ENCODE data around the gene RNF2. TPM values are rescaled to one million over a fixed set of nuclear protein-coding genes. Genes with fewer than 3 reads are reported as not detected.

Gene RNF2
- total RNA-seq, 2 experiments from 2014 or later, result 7.4 to 9.0 TPM

DNA sequence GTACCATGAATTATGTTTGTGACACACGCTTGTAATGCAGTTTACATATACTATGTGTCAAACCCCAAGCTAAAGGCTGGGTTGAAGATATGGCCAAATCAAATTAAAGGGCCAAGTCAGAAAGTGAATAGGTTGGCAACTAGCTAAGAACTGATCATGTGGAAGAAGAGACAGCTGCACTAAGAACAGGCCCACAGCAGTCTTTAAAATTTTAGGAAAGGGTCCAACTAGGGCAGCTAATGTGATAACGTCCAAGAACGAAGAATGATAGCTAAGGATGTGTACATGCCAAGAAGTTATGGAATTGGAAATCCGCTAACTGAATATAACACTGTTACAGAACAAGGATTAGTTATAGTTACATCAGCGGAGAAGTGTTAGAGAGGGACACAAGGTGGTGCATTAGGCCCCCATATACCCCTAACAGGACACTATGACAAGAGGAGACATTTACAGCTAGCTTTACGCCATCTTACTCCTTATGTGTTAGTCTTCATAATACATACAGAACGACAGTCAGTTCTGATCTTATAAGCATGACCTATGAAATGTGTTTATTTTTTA lies 6.5 kb upstream of the RNF2 start:
- Mint-ChIP-seq H3K9me3 (no peaks in the 10 kb centered on the region), H3K27ac (no peak overlapping the region), H3K4me3 (no peak overlapping the region), H3K27me3 (no peaks in the 10 kb centered on the region), H3K4me1 (ENCODE audit: low read depth) (peaks cover 9% of the 10 kb centered on the region), H3K36me3 (ENCODE audit: low read depth) (no peaks in the 10 kb centered on the region)
- intact Hi-C loops (cut with DNase I, micrococcal nuclease), result loop anchor here in 1 of 2 experiments (5.0 kb wide), 1 partner anchor 643 kb away; no protein-coding TSS in a partner anchor
- H3K4me1 ChIP-seq (ENCODE audit: insufficient read depth, low read length), result no peaks in the 10 kb centered on the region
- DNase-seq, result no peak
- no peak for TF ChIP-seq CTCF (IDR thresholded peaks at IDR 0.05)
- no peaks in the 10 kb centered on the region for H3K27me3 ChIP-seq (ENCODE audit: control insufficient read depth in 1 of 2, insufficient read depth in 2 of 2, low read length in 2 of 2)
- ATAC-seq (ENCODE audit: poor library complexity), result no peak
- no peak overlapping the region for H3K4me3 ChIP-seq (ENCODE audit: low read length)
- H3K9me3 ChIP-seq (ENCODE audit: control insufficient read depth in 1 of 2, insufficient read depth in 1 of 2, low read length in 2 of 2), result no peaks in the 10 kb centered on the region
- H3K36me3 ChIP-seq (ENCODE audit: insufficient read depth, low read length), result no peaks in the 10 kb centered on the region
- ChIA-PET POLR2A (no interaction called here), CTCF (no interaction called here)
- H3K27ac ChIP-seq (ENCODE audit: low read depth in 1 of 2, low read length in 2 of 2), result no peak overlapping the region

GRCh38 chr1:185039726-185040407 lies 5.5 kb upstream of the RNF2 start:
- intact Hi-C loops (cut with DNase I, micrococcal nuclease), result loop anchor here (5.0 to 10.0 kb wide), 4 partner anchors 275 to 1565 kb away; partner anchors contain the start of genes ARPC5 (in 1 of the 2), IVNS1ABP (in 1 of the 2) and SMG7 (in 1 of the 2)
- Histone ChIP-seq H3K36me3 (ENCODE audit: insufficient read depth, low read length) (no peaks in the 10 kb centered on the region), H3K4me3 (ENCODE audit: low read length) (no peak overlapping the region), H3K27ac (ENCODE audit: low read depth in 1 of 2, low read length in 2 of 2) (no peak overlapping the region), H3K27me3 (ENCODE audit: control insufficient read depth in 1 of 2, insufficient read depth in 2 of 2, low read length in 2 of 2) (no peaks in the 10 kb centered on the region), H3K9me3 (ENCODE audit: control insufficient read depth in 1 of 2, insufficient read depth in 1 of 2, low read length in 2 of 2) (no peaks in the 10 kb centered on the region), H3K4me1 (ENCODE audit: insufficient read depth, low read length) (peaks cover 2% of the 10 kb centered on the region)
- no peak for DNase-seq
- no peak for TF ChIP-seq CTCF (IDR thresholded peaks at IDR 0.05)
- CTCF ChIA-PET, result no interaction called here
- Mint-ChIP-seq H3K36me3 (ENCODE audit: low read depth) (peaks cover 4% of the 10 kb centered on the region), H3K27me3 (no peaks in the 10 kb centered on the region), H3K27ac (no peak overlapping the region), H3K4me3 (no peak overlapping the region), H3K9me3 (no peaks in the 10 kb centered on the region), H3K4me1 (ENCODE audit: low read depth) (peaks cover 18% of the 10 kb centered on the region)
- POLR2A ChIA-PET, result no interaction called here
- ATAC-seq (ENCODE audit: poor library complexity), result no peak

GRCh38 chr1:185040408-185040735 lies 5.0 kb upstream of the RNF2 start:
- intact Hi-C loops (cut with DNase I, micrococcal nuclease), result loop anchor here (10.0 kb wide), 3 partner anchors 274 to 1566 kb away; partner anchors contain the start of genes ARPC5 (in 1 of the 2), IVNS1ABP (in 1 of the 2) and SMG7 (in 1 of the 2)
- TF ChIP-seq CTCF (IDR thresholded peaks at IDR 0.05), result no peak
- Histone ChIP-seq H3K4me1 (ENCODE audit: insufficient read depth, low read length) (peaks cover 4% of the 10 kb centered on the region), H3K9me3 (ENCODE audit: control insufficient read depth in 1 of 2, insufficient read depth in 1 of 2, low read length in 2 of 2) (no peaks in the 10 kb centered on the region), H3K36me3 (ENCODE audit: insufficient read depth, low read length) (no peaks in the 10 kb centered on the region), H3K27ac (ENCODE audit: low read depth in 1 of 2, low read length in 2 of 2) (no peak overlapping the region), H3K27me3 (ENCODE audit: control insufficient read depth in 1 of 2, insufficient read depth in 2 of 2, low read length in 2 of 2) (no peaks in the 10 kb centered on the region), H3K4me3 (ENCODE audit: low read length) (no peak overlapping the region)
- no peak for ATAC-seq (ENCODE audit: poor library complexity)
- ChIA-PET CTCF (interaction anchor here (1.0 kb wide), 1 partner anchor 13 kb away, joined by 3 read pairs; no protein-coding TSS in a partner anchor), POLR2A (no interaction called here)
- Mint-ChIP-seq H3K4me3 (no peak overlapping the region), H3K36me3 (ENCODE audit: low read depth) (peaks cover 4% of the 10 kb centered on the region), H3K4me1 (ENCODE audit: low read depth) (peaks cover 20% of the 10 kb centered on the region), H3K27me3 (no peaks in the 10 kb centered on the region), H3K27ac (no peak overlapping the region), H3K9me3 (no peaks in the 10 kb centered on the region)
- no peak for DNase-seq

Measured in CD4-positive, alpha-beta T cell (primary cell).